Neural cell (in vitro differentiated cells): ENCODE measurements around the gene DOK1. TPM values are rescaled to one million over a fixed set of nuclear protein-coding genes. Genes with fewer than 3 reads are reported as not detected.

Experiments
- H2AFZ ChIP-seq: fragments of 200-600, 300-800 bp; sonication (generic), shearing (Covaris generic); 2 replicates; pipeline ENCODE4 v1.6.0; 2014; ENCODE audit warnings: low read depth, mild to moderate bottlenecking, antibody characterized with exemption, low read length, moderate library complexity
- H3F3A ChIP-seq: fragments of 200-600 bp; shearing (Covaris generic); 2 replicates; pipeline ENCODE4 v1.6.1; 2016; ENCODE audit warnings: mild to moderate bottlenecking, moderate library complexity, mixed read lengths, antibody characterized with exemption, low read length; ENCODE audit not compliant: insufficient read depth, poor library complexity, severe bottlenecking
- H3K27ac ChIP-seq: fragments of 200-600, 300-800 bp; sonication (generic), shearing (Covaris generic); 2 replicates; pipeline ENCODE4 v1.5.1; 2014; ENCODE audit warnings: mild to moderate bottlenecking, low read length, moderate library complexity
- H3K27me3 ChIP-seq: fragments of 300-800, 200-600 bp; sonication (generic), shearing (Covaris generic); 2 replicates; pipeline ENCODE4 v1.6.0; 2014; ENCODE audit warnings: mild to moderate bottlenecking, low read depth, low read length, moderate library complexity; ENCODE audit not compliant: insufficient read depth
- H3K36me3 ChIP-seq: fragments of 300-800, 200-600 bp; sonication (generic), shearing (Covaris generic); 2 replicates; pipeline ENCODE4 v1.5.1; 2014; ENCODE audit warnings: mild to moderate bottlenecking, antibody characterized with exemption, low read length, moderate library complexity; ENCODE audit not compliant: insufficient read depth
- H3K4me2 ChIP-seq: fragments of 300-800, 200-600 bp; sonication (generic), shearing (Covaris generic); 2 replicates; pipeline ENCODE4 v1.6.0; 2014; ENCODE audit warnings: mild to moderate bottlenecking, low read length
- H3K4me3 ChIP-seq: fragments of 300-800, 200-600 bp; sonication (generic), shearing (Covaris generic); 2 replicates; pipeline ENCODE4 v1.5.1; 2014; ENCODE audit warnings: mild to moderate bottlenecking, low read length, moderate library complexity
- H3K79me2 ChIP-seq: fragments of 200-600 bp; shearing (Covaris generic); replicated peaks from 2 replicates; pipeline ENCODE4 v1.6.0; 2014; ENCODE audit warnings: mild to moderate bottlenecking, low read length, moderate library complexity; ENCODE audit not compliant: insufficient read depth
- H3K9ac ChIP-seq: fragments of 300-800, 200-600 bp; sonication (generic), shearing (Covaris generic); 2 replicates; pipeline ENCODE4 v1.6.1; 2016; ENCODE audit warnings: mild to moderate bottlenecking, low read length, mixed read lengths
- H3K9me2 ChIP-seq: fragments of 200-600 bp; shearing (Covaris generic); 2 replicates; pipeline ENCODE4 v1.6.1; 2016; ENCODE audit warnings: mild to moderate bottlenecking, low read length, mixed read lengths; ENCODE audit not compliant: insufficient read depth
- H3K9me3 ChIP-seq: fragments of 200-600, 300-800 bp; sonication (generic), shearing (Covaris generic); 2 replicates; pipeline ENCODE4 v1.6.1; 2016; ENCODE audit warnings: mild to moderate bottlenecking, mixed run types, low read length, moderate library complexity, mixed read lengths
- H4K20me1 ChIP-seq: fragments of 200-600 bp; shearing (Covaris generic); 2 replicates; pipeline ENCODE4 v1.6.1; 2016; ENCODE audit warnings: mild to moderate bottlenecking, mixed run types; ENCODE audit not compliant: insufficient read depth
- CTCF ChIP-seq: fragments of 450-650 bp; IDR thresholded peaks from 2 replicates; pipeline ENCODE4 v1.5.1; 2014; ENCODE audit warnings: antibody characterized with exemption, mild to moderate bottlenecking, moderate library complexity; ENCODE audit not compliant: poor library complexity, severe bottlenecking
- EP300 ChIP-seq: fragments of 450-650 bp; conservative IDR thresholded peaks from 2 replicates; pipeline ENCODE4 v1.6.1; 2014; ENCODE audit warnings: antibody characterized with exemption, mild to moderate bottlenecking, moderate library complexity; ENCODE audit not compliant: poor library complexity, severe bottlenecking
- EZH2 ChIP-seq: fragments of 200-600, 300-800 bp; shearing (Covaris generic), sonication (generic); IDR thresholded peaks from 2 replicates; pipeline ENCODE4 v1.6.1; 2014; ENCODE audit warnings: antibody characterized with exemption, low read length, borderline replicate concordance, mild to moderate bottlenecking; ENCODE audit not compliant: insufficient read depth, poor library complexity, severe bottlenecking
- POLR2AphosphoS5 ChIP-seq: IDR thresholded peaks from 2 replicates; pipeline ENCODE4 v1.6.1; 2012
- RAD21 ChIP-seq: fragments of 450-650 bp; conservative IDR thresholded peaks from 2 replicates; pipeline ENCODE4 v1.6.1; 2014; ENCODE audit warnings: antibody characterized with exemption, mild to moderate bottlenecking, moderate library complexity
- REST ChIP-seq: IDR thresholded peaks from 2 replicates; pipeline ENCODE4 v1.6.1; 2012; ENCODE audit warnings: borderline replicate concordance
- polyA plus RNA-seq: library from polyadenylated mRNA; depleted of rRNA; stranded (reverse); fragments of >200 nt; gene quantifications from 2 replicates; pipeline ENCODE4 v1.2.3, GENCODE V29; 2014

The DOK1 gene
- polyA plus RNA-seq, 1 donor from 2014 or later, result 0.79 TPM

GRCh38 chr2:74514368-74515270 is 39.9 kb upstream of the DOK1 start, which contains the start of gene TLX2:
TSS of gene TLX2 (plus strand) at chr2:74514450. CDS start at chr2:74514807, 357 bp downstream.
- H3K36me3 ChIP-seq, result no peaks in the 10 kb centered on the region
- peaks cover 99% of the 10 kb centered on the region for H3K27me3 ChIP-seq
- H4K20me1 ChIP-seq, result no peaks in the 10 kb centered on the region
- H3K9me2 ChIP-seq, result no peaks in the 10 kb centered on the region
- no peaks in the 10 kb centered on the region for H3K79me2 ChIP-seq
- no peaks in the 10 kb centered on the region for H3K9me3 ChIP-seq
- no peak within 1 kb of the TSS for H3K27ac ChIP-seq
- no peak within 1 kb of the TSS for H3K9ac ChIP-seq
- H3K4me3 ChIP-seq, result no peak within 1 kb of the TSS
- H2AFZ ChIP-seq, result no peak within 1 kb of the TSS
- TF ChIP-seq REST (no peak), RAD21 (no peak), POLR2AphosphoS5 (no peak), EP300 (no peak), EZH2 (peak; percentile 97)
- no peaks in the 10 kb centered on the region for H3F3A ChIP-seq
- no peak within 1 kb of the TSS for H3K4me2 ChIP-seq

- Histone ChIP-seq H3K27me3 (peaks cover 99% of the 10 kb centered on the region), H3K9ac (no peak overlapping the region), H2AFZ (no peak overlapping the region), H3K9me3 (no peaks in the 10 kb centered on the region), H3K4me3 (no peak overlapping the region), H3K36me3 (no peaks in the 10 kb centered on the region), H4K20me1 (no peaks in the 10 kb centered on the region), H3F3A (no peaks in the 10 kb centered on the region), H3K79me2 (no peaks in the 10 kb centered on the region), H3K27ac (no peak overlapping the region), H3K9me2 (no peaks in the 10 kb centered on the region), H3K4me2 (no peak overlapping the region)
- no peak for TF ChIP-seq CTCF
- peak; percentile 96 for TF ChIP-seq EZH2
Observed at GRCh38 chr2:74515271-74515980, 39.1 kb upstream of the DOK1 start.
